HL-60 (cell line): ENCODE measurements around the gene GSDMA.
"Not testable (repeated sequence)": the region's sequence is repeated elsewhere in the genome, so short reads cannot be mapped to it uniquely, and the experiment has no call there.

Source experiments
- DNase-seq, 2 experiments: peaks; one replicate each; pipeline ENCODE4 v3.0.0-alpha.2; 2010 to 2020; ENCODE audit warnings: low read depth in 1 of 2, low spot score in 1 of 2
- H3K27ac ChIP-seq: fragments of 250-450 bp; sonication (Bioruptor Pico); replicated peaks from 2 replicates; pipeline ENCODE4 v1.5.1; 2020; ENCODE audit warnings: mild to moderate bottlenecking, moderate library complexity
- H3K27me3 ChIP-seq: fragments of 250-450 bp; sonication (Bioruptor Pico); 2 replicates; pipeline ENCODE4 v1.5.1; 2021; ENCODE audit warnings: mild to moderate bottlenecking, moderate library complexity; ENCODE audit not compliant: insufficient read depth, poor library complexity, severe bottlenecking
- H3K4me3 ChIP-seq: replicated peaks from 2 replicates; pipeline ENCODE4 v1.5.1; 2011; ENCODE audit warnings: mild to moderate bottlenecking, control low read depth, low read length; ENCODE audit not compliant: insufficient read depth
- GABPA ChIP-seq: IDR thresholded peaks from 2 replicates; pipeline ENCODE4 v1.6.1; 2012; ENCODE audit warnings: low read depth
- POLR2AphosphoS5 ChIP-seq: IDR thresholded peaks from 2 replicates; pipeline ENCODE4 v1.6.1; 2012; ENCODE audit warnings: low read depth
- SPI1 ChIP-seq: IDR thresholded peaks from 2 replicates; pipeline ENCODE4 v1.6.1; 2012; ENCODE audit warnings: low read depth, mild to moderate bottlenecking, borderline replicate concordance
- TF ChIP-seq, protein P1 (sequence below): IDR thresholded peaks from one replicate; pipeline ENCODE4 v1.5.1; 2011; ENCODE audit warnings: low read length, control low read depth, inconsistent platforms; ENCODE audit not compliant: insufficient read depth
- TF ChIP-seq, protein P2 (sequence below): IDR thresholded peaks from 2 replicates; pipeline ENCODE4 v1.6.1; 2012; ENCODE audit warnings: low read depth; ENCODE audit not compliant: insufficient replicate concordance

The GSDMA gene

DNA sequence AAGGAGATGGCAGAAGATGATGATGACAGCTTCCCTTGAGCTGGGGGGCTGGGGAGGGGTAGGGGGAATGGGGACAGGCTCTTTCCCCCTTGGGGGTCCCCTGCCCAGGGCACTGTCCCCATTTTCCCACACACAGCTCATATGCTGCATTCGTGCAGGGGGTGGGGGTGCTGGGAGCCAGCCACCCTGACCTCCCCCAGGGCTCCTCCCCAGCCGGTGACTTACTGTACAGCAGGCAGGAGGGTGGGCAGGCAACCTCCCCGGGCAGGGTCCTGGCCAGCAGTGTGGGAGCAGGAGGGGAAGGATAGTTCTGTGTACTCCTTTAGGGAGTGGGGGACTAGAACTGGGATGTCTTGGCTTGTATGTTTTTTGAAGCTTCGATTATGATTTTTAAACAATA is 34.7 kb downstream of the GSDMA start:
- no peak overlapping the region for H3K4me3 ChIP-seq
- H3K27me3 ChIP-seq, result no peaks in the 10 kb centered on the region
- no peak for DNase-seq
- H3K27ac ChIP-seq, result no peak overlapping the region
- no peak for TF ChIP-seq GABPA
- TF ChIP-seq, protein P1, sequence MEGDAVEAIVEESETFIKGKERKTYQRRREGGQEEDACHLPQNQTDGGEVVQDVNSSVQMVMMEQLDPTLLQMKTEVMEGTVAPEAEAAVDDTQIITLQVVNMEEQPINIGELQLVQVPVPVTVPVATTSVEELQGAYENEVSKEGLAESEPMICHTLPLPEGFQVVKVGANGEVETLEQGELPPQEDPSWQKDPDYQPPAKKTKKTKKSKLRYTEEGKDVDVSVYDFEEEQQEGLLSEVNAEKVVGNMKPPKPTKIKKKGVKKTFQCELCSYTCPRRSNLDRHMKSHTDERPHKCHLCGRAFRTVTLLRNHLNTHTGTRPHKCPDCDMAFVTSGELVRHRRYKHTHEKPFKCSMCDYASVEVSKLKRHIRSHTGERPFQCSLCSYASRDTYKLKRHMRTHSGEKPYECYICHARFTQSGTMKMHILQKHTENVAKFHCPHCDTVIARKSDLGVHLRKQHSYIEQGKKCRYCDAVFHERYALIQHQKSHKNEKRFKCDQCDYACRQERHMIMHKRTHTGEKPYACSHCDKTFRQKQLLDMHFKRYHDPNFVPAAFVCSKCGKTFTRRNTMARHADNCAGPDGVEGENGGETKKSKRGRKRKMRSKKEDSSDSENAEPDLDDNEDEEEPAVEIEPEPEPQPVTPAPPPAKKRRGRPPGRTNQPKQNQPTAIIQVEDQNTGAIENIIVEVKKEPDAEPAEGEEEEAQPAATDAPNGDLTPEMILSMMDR, result no peak
- TF ChIP-seq SPI1, result no peak
- TF ChIP-seq POLR2AphosphoS5, result no peak
- TF ChIP-seq, protein P2, sequence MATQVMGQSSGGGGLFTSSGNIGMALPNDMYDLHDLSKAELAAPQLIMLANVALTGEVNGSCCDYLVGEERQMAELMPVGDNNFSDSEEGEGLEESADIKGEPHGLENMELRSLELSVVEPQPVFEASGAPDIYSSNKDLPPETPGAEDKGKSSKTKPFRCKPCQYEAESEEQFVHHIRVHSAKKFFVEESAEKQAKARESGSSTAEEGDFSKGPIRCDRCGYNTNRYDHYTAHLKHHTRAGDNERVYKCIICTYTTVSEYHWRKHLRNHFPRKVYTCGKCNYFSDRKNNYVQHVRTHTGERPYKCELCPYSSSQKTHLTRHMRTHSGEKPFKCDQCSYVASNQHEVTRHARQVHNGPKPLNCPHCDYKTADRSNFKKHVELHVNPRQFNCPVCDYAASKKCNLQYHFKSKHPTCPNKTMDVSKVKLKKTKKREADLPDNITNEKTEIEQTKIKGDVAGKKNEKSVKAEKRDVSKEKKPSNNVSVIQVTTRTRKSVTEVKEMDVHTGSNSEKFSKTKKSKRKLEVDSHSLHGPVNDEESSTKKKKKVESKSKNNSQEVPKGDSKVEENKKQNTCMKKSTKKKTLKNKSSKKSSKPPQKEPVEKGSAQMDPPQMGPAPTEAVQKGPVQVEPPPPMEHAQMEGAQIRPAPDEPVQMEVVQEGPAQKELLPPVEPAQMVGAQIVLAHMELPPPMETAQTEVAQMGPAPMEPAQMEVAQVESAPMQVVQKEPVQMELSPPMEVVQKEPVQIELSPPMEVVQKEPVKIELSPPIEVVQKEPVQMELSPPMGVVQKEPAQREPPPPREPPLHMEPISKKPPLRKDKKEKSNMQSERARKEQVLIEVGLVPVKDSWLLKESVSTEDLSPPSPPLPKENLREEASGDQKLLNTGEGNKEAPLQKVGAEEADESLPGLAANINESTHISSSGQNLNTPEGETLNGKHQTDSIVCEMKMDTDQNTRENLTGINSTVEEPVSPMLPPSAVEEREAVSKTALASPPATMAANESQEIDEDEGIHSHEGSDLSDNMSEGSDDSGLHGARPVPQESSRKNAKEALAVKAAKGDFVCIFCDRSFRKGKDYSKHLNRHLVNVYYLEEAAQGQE, result no peak

DNA sequence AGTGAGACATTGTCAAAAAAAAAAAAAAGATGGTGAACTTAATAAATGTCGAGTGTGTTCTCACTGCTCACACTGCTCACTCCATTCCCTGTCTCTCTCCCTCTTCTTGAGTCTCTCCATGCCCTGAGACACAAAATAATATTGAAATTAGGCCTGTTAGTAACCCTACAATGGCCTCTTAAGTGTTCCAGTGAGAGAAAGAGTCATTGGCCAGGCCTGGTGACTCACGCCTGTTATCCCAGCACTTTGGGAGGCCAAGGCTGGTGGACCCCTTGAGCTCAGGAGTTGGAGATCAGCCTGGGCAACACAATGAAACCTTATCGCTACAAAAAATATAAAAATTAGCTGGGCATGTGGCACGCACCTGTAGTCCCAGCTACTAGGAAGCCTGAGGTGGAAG is 36.3 kb downstream of the GSDMA start:
- TF ChIP-seq SPI1 (no peak), POLR2AphosphoS5 (no peak), GABPA (no peak)
- TF ChIP-seq, protein P1, result no peak
- TF ChIP-seq, protein P2, result no peak
- no peak for DNase-seq
- Histone ChIP-seq H3K4me3 (no peak overlapping the region), H3K27me3 (no peaks in the 10 kb centered on the region), H3K27ac (no peak overlapping the region)

DNA sequence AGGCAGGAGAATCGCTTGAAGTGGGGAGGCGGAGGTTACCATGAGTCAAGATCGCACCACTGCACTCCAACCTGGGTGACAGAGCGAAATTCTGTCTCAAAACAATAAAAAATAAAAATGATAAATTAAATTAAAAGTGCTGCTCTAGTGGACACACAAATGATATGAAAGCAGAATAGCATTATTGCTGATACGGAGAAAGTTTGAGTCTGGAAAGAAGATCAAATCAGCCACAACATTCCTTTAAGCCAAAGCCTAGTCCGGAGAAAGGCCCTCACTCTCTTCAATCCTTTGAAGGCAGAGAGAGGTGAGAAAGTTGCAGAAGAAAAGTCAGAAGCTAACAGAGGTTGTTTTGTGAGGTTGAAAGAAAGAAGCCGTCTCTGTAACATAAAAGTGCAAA is 37.4 kb downstream of the GSDMA start:
- DNase-seq, result no peak
- no peak for TF ChIP-seq POLR2AphosphoS5
- TF ChIP-seq, protein P1, result no peak
- TF ChIP-seq SPI1, result no peak
- no peak for TF ChIP-seq GABPA
- TF ChIP-seq, protein P2, result no peak
- H3K27ac ChIP-seq, result no peak overlapping the region

DNA sequence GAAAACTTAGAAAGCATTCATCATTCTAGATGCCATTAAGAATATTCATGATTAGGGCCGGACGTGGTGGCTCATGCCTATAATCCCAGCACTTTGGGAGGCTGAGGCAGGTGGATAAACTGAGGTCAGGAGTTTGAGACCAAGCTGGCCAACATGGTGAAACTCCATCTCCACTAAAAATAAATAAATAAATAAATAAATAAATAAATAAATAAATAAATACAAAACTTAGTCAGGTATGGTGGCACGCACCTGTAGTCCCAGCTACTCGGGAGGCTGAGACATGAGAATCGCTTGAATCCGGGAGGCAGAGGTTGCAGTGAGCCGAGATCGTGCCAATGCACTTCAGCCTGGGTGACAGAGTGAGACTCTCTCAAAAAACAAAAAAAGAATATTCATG is 38.5 kb downstream of the GSDMA start:
- H3K27me3 ChIP-seq, H3K4me3 ChIP-seq, H3K27ac ChIP-seq, DNase-seq: not testable (repeated sequence)

More for the DNA sequence above, 37.4 kb downstream of the GSDMA start:
- Histone ChIP-seq H3K27me3 (no peaks in the 10 kb centered on the region), H3K4me3 (no peak overlapping the region)
